ENCODE results near the gene C8A. TPM values are rescaled to one million over a fixed set of nuclear protein-coding genes. Genes with fewer than 3 reads are reported as not detected.
A peak's percentile ranks its signal among the peaks of the same experiment; 100 is the strongest.

Gene C8A
- total and polyA plus RNA-seq, 4 donors: 144 to 669 (median 275) TPM

GRCh38 chr1:56877973-56878372 is 23.4 kb downstream of the C8A start:
- Histone ChIP-seq H3K4me3 (ENCODE audit: low read depth in 1 of 3, low read length in 3 of 3) (no peak overlapping the region), H3K27ac (ENCODE audit: low read depth in 1 of 2, low read length in 2 of 2) (peak overlapping the region; percentile 28 to 51), H3K27me3 (ENCODE audit: control insufficient read depth in 4 of 4, insufficient read depth in 4 of 4, low read length in 3 of 4) (no peaks in the 10 kb centered on the region), H3K9ac (ENCODE audit: low read depth in 1 of 2, low read length in 2 of 2) (no peak overlapping the region), H3K4me1 (ENCODE audit: control insufficient read depth in 4 of 4, insufficient read depth in 4 of 4, low read length in 3 of 4) (peaks cover 0 to 9% (median 4%) of the 10 kb centered on the region in 4 donors), H3K36me3 (ENCODE audit: control insufficient read depth in 4 of 4, insufficient read depth in 3 of 4, low read depth in 1 of 4, low read length in 3 of 4) (peaks cover 5 to 70% (median 58%) of the 10 kb centered on the region in 4 donors), H3K9me3 (ENCODE audit: control insufficient read depth in 4 of 4, low read length in 3 of 4) (no peaks in the 10 kb centered on the region)
- no peak for DNase-seq (ENCODE audit: low spot score)
- TF ChIP-seq RXRA (IDR thresholded peaks at IDR 0.05) (peak; percentile 19 to 26), JUND (IDR thresholded peaks at IDR 0.05) (peak in 1 of 2 donors; percentile 27), MAX (IDR thresholded peaks at IDR 0.05) (no peak)
- 47% methylated on average over 3 of the region's 3 CpGs for WGBS

GRCh38 chr1:56880774-56881173 is 26.2 kb downstream of the C8A start:
- TF ChIP-seq RAD21 (IDR thresholded peaks at IDR 0.05) (no peak), MAX (IDR thresholded peaks at IDR 0.05) (no peak), REST (IDR thresholded peaks at IDR 0.05) (no peak)
- WGBS: 67% methylated on average over 1 of the region's 1 CpG
- Histone ChIP-seq H3K9ac (ENCODE audit: low read depth in 1 of 2, low read length in 2 of 2) (no peak overlapping the region), H3K9me3 (ENCODE audit: control insufficient read depth in 4 of 4, low read length in 3 of 4) (no peaks in the 10 kb centered on the region), H3K4me1 (ENCODE audit: control insufficient read depth in 4 of 4, insufficient read depth in 4 of 4, low read length in 3 of 4) (peaks cover 0 to 9% (median 2%) of the 10 kb centered on the region in 4 donors), H3K36me3 (ENCODE audit: control insufficient read depth in 4 of 4, insufficient read depth in 3 of 4, low read depth in 1 of 4, low read length in 3 of 4) (peaks cover 0 to 57% (median 47%) of the 10 kb centered on the region in 4 donors), H3K27me3 (ENCODE audit: control insufficient read depth in 4 of 4, insufficient read depth in 4 of 4, low read length in 3 of 4) (no peaks in the 10 kb centered on the region), H3K4me3 (ENCODE audit: low read depth in 1 of 3, low read length in 3 of 3) (no peak overlapping the region), H3K27ac (ENCODE audit: low read depth in 1 of 2, low read length in 2 of 2) (no peak overlapping the region)
- DNase-seq (ENCODE audit: low spot score): no peak

GRCh38 chr1:56881417-56881816 is 26.8 kb downstream of the C8A start:
- DNase-seq (ENCODE audit: low spot score): no peak
- Histone ChIP-seq H3K27me3 (ENCODE audit: control insufficient read depth in 4 of 4, insufficient read depth in 4 of 4, low read length in 3 of 4) (no peaks in the 10 kb centered on the region), H3K9ac (ENCODE audit: low read depth in 1 of 2, low read length in 2 of 2) (no peak overlapping the region), H3K4me3 (ENCODE audit: low read depth in 1 of 3, low read length in 3 of 3) (no peak overlapping the region), H3K4me1 (ENCODE audit: control insufficient read depth in 4 of 4, insufficient read depth in 4 of 4, low read length in 3 of 4) (peaks cover 0 to 9% (median 2%) of the 10 kb centered on the region in 4 donors), H3K9me3 (ENCODE audit: control insufficient read depth in 4 of 4, low read length in 3 of 4) (no peaks in the 10 kb centered on the region), H3K27ac (ENCODE audit: low read depth in 1 of 2, low read length in 2 of 2) (no peak overlapping the region), H3K36me3 (ENCODE audit: control insufficient read depth in 4 of 4, insufficient read depth in 3 of 4, low read depth in 1 of 4, low read length in 3 of 4) (peaks cover 3 to 60% (median 47%) of the 10 kb centered on the region in 4 donors)
- WGBS: 94% methylated on average over 6 of the region's 6 CpGs
- TF ChIP-seq JUND (IDR thresholded peaks at IDR 0.05) (no peak), HNF4G (IDR thresholded peaks at IDR 0.05) (no peak), MAX (IDR thresholded peaks at IDR 0.05) (no peak), YY1 (IDR thresholded peaks at IDR 0.05) (no peak), SP1 (IDR thresholded peaks at IDR 0.05) (no peak), EGR1 (IDR thresholded peaks at IDR 0.05; ENCODE audit: low read depth in 2 of 2) (no peak), RXRA (IDR thresholded peaks at IDR 0.05) (no peak), GABPA (IDR thresholded peaks at IDR 0.05 in 1 of 2, conservative IDR thresholded peaks at IDR 0.05 in 1 of 2) (no peak), HNF4A (conservative IDR thresholded peaks at IDR 0.05) (no peak), ZBTB33 (IDR thresholded peaks at IDR 0.05) (no peak), CTCF (IDR thresholded peaks at IDR 0.05; ENCODE audit: low read depth, low read length, missing input control) (no peak), FOXA1 (IDR thresholded peaks at IDR 0.05) (no peak), TAF1 (conservative IDR thresholded peaks at IDR 0.05) (no peak), ATF3 (IDR thresholded peaks at IDR 0.05) (no peak)
